NCI-H2196 (cell line): ENCODE data around the gene UBB.

ENCODE experiments used
- DNase-seq: peaks from one replicate; lab custom pipeline; 2025; ENCODE audit not compliant: unreplicated experiment; lab: John Stamatoyannopoulos, UW

Gene UBB

DNA sequence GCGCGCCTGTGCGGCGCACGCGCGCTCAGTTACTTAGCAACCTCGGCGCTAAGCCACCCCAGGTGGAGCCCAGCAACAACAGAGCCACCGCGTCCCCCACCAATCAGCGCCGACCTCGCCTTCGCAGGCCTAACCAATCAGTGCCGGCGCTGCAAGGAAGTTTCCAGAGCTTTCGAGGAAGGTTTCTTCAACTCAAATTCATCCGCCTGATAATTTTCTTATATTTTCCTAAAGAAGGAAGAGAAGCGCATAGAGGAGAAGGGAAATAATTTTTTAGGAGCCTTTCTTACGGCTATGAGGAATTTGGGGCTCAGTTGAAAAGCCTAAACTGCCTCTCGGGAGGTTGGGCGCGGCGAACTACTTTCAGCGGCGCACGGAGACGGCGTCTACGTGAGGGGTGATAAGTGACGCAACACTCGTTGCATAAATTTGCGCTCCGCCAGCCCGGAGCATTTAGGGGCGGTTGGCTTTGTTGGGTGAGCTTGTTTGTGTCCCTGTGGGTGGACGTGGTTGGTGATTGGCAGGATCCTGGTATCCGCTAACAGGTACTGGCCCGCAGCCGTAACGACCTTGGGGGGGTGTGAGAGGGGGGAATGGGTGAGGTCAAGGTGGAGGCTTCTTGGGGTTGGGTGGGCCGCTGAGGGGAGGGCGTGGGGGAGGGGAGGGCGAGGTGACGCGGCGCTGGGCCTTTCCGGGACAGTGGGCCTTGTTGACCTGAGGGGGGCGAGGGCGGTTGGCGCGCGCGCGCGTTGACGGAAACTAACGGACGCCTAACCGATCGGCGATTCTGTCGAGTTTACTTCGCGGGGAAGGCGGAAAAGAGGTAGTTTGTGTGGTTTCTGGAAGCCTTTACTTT, at the start of gene UBB:
TSS of gene UBB (plus strand) at position 452 of the 856 bp plus-strand sequence. CDS start 817 bp downstream, outside the sequence.
- peak; percentile 79 for DNase-seq

DNA sequence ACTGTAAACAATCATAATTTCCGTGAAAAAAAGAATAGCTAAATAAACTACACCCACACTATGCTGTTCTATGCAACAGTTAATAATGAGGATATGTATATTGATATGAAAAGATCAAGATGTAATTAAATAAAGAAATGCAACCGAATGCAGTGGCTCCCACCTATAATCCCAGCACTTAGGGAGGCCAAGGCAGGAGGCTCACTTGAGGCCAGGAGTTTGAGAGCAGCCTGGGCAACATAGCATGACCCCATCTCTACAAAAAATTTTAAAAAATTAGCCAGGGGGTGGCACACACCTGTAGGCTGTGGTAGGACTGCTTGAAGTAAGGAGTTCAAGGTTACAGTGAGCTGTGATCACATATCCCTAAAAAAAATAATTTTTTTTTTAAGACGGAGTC, 42.5 kb upstream of the UBB start:
- DNase-seq, result no peak

DNA sequence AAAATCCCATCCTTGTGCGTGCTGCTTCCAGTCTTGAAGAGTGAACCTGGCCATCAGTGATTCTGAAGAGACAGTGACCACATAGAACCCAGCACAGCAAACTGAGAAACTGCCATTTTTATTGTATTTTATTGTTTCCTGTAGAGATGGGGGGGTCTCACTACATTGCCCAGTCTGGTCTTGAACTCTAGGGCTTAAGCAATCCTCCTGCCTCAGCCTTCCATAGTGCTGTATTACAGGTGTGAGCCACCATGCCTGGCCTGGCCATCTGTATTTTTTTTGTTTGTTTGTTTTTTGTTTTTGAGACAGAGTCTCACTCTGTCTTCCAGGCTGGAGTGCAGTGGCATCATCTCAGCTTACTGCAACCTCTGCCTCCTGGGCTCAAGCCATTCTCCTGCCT, 41.5 kb upstream of the UBB start:
- DNase-seq, result no peak

DNA sequence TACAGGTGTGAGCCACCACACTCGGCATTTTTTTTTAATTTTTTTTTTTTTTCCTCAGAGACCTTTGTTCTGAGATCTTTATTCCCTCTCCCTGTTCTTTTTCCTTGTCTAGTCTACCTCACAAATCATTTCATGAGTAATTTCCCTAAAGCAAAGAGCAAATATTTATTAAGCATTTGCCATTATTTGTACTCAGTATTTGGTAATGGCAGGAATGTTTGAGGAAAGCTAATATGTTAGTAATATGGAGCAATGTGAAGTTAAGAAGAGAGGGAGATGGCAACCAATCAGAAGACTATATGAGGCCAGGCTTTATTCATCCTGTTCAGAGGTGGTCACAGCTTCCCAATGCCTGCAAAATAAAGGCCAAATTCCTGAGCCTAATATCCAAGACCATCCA, 40.9 kb upstream of the UBB start:
- no peak for DNase-seq

DNA sequence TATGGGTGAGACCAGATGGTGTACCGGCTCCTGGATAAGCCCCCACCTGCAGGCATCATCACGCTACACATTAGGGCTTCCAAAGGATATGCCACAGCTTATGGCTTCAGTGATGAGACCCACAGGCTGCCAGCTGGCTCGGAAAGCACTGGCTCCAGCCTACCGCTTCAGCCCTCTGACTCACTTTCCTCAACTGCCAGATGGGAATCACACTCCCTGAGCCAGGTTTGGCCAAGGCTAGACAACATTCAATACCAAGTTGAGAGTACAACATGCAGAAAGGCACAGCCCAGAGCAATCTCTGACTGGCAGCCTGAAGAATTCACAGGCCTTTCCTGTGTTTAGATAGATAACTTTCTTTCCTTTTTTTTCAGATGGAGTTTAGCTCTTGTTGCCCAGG, 37.9 kb upstream of the UBB start:
- DNase-seq, result no peak

DNA sequence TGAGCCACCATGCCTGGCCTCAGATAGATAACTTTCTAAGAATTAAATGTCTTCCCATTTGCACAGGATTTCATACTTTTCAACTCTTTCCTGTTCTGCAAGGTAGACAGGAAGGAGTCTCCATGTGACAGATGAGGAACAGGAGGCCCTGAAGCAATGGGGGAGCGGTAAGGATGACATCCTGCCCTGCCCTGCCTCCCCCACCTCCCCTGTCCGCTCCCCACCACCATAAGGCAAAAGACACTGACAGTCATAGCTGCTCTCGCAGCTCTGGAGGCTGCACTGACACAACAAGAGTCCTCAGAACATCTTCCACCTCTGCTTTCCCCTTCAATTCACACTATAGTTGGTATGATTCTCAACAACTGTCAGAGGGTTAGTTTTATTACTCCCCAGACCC, 37.3 kb upstream of the UBB start:
- DNase-seq, result no peak

DNA sequence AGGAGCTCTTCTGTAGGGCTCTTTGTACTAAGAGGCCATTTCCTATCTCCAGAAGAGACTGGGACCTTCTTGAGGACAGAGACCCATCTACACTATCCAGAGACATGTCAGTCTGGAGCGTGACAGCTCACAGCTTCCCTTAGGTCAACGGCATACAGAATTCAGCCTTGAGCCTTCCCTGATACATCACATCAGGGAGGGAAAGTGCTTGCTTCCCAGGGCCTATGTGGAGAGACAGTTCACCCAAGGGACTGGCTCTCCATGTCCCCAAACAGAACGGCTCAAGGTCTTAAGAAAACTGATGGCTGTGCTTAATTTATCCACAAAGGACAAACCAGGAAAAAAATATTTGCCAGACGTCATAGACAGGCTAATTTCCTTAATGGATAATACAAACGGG, 35.3 kb upstream of the UBB start:
- DNase-seq, result no peak

DNA sequence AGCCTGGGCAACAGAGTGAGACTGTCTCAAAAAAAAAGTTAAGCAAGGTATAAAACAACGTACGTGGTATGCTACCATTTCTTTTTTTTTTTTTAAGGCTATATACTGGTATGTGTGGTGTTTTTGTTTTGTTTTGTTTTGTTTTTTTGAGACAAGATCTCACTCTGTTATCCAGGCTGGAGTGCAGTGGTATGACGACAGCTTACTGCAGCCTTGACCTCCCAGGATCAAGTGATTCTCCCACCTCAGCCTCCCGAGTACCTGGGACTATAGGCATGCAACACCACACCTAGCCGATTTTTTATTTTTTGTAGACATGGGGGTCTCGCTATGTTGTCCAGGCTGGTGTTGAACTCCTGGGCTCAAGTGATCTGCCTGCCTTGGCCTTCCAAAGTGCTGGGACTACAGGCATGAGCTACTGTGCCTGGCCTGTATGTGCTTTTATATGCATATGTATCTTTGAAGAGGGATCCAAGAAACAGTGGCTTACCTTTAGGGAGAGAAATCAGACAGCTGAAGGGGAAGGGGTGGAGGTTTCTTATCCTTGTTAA, 34.1 kb upstream of the UBB start:
- DNase-seq, result no peak

DNA sequence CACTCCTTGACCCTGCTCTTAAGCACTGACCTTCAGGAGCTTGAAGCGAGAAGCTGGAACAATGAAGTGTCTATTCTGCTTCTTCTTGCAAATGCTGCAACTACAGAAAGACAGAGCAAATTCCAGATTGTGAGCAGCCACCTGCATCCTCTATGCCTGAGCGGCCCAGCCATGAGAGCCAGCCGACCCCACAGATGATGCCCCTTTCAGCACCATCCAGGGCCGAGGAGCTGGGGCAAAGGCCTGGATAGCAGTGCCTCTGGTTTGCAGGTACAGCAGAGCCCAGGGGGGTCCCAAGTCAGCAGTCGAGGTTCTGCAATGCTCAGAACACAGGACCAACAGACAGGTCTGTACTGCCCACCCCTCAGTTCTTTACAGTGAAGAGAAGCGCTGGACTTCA, 32.3 kb upstream of the UBB start:
- no peak for DNase-seq

DNA sequence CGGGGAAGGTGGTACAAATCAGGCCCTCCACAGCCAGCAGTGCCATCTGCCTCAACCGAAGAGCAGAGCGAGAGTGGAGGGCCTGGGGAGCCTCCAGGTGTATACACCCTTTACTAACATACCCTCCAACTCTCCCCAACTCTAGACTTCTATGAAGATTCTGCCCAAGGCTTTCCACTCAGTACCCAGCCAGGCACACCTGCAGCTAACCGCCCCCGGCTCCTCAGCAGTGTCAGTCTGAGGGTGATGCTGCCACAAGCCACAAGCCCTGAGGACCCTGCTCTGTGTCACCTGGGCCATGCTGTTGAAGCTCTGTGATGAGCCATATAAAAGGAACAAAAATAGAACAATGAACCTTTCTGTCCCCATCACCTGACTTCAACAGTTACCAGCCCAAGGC, 31.5 kb upstream of the UBB start:
- DNase-seq, result no peak

DNA sequence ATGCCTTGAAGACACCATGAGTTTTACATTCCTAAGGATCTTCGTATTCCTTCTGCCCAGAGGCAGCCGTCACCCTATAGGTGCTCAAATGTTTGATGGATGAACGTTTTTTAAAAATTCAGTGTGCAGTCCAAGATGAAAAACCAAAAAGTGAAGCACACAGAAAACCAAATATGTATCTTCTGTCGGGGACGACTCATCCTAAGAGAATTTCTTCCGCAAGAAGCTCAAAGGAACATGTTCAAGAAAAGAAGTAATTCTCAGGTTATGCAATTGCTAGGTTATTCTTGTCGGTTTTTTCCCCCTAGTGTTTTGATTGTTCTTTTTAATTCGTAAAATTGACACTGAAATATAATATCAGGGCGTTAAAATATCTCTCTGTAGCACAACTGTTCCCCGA, 29.1 kb upstream of the UBB start:
- DNase-seq, result no peak

DNA sequence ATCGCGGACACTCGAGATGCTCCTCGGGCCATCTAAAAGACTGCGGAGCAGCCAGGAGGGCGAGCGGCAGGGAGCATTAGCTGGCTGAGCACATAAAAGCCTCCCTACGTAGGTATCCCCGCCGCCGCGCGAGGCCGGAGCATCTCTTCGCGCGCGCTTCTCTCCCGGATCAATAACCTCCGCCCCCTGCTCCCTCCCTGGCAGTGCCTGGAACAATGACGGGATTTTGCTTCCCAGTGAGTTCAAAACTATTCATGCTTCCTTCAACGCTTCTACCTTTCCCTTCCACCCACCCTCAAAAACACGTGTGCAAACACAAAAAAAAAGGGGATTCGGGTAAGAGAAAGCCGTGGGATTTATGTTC, 28.6 kb upstream of the UBB start:
- peak; percentile 19 for DNase-seq

DNA sequence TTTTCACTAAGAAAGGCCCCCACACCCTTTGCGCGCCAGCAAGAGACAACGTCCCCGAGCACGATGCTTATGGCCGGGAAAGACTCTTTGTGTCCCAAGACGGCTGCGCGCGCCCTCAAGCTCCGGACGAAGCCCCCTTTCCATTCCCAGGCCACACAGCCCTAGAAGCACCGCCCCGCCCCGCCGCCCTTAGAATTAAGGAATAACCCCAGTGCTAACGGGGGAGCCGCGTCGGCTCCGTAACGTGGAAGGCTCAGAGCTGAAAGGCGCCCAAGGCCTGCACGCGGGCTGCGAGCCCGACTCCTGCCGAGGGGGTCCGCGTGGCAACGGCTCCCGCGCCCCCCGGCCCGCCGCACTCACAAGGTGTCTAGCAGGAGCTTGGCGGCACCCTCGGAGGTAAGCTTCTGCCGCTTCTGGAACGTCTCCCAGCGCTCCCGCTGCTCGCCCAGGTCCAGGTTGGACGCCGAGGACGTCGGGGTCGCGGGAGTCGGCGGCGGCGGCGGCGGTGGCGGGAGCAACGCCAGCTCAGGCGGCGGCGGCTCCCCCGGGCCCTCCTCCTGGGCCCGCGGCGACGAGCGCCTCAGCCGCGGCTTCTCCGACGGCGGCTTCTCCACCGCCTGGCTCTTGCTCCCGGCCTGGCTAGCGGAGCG, 28.1 kb upstream of the UBB start:
- no peak for DNase-seq

DNA sequence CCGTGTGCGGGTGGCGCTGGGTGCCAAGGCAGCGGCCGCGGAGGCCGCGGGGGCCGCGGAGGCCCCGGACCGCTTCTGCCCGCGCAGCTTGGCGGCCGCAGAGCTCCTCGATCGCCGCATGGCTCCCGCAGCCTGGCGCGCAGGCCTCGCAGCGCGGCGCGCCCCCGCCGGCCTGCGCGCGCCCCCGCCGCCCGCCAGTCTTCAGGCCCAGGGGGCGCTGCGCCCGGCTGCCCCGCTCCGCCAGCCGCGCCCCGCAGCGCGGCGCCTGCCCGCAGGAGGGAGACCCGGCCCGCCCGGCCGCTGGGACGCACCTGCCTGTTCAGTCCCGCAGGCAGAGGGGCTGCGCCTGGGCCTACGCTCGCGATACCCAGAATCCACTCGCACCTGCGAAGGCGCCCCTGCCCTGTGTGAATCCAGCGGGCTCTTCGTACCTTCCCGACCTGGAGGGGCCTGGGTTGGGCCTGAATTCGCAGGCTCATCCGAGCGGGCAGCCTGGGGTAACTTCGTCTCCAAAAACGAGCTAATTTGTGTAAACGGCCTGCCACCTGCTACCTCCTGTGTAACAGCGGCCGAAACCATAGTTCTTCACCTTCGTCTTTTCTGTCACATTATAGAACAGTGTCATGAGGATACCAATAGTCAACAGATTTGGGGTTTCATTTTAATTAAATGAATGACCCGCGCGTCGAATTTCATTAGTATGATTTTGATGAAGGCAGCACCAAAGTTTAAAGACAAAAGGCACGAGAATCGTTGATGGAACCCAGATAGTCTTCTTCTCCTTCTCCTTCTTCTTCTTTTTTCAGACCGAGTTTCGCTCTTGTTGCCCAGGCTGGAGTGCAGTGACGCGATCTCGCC, 27.3 kb upstream of the UBB start, which contains the start of gene CENPV:
TSS of gene CENPV (minus strand) at position 153 of the 858 bp plus-strand sequence. CDS start at position 120, 33 bp downstream.
- DNase-seq, result peak; percentile 32

DNA sequence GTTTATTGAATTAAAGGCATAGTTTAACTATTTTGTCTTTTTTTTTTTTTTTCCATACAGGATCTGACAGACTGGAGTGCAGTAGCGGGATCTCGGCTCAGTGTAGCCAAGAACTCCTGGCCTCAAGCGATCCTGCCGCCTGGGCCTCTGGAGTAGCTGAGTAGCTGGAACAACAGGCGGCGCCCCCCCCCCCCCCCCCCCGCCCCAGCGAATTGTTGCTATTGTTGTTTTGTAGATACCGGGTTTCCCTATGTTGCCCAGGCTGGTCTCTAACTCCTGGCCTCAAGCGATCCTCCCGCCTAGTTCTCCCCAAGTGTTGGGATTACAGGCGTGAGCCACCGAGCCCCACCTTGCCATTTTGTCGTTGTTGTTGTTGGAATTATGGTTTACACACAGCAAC, 26.3 kb upstream of the UBB start:
- no peak for DNase-seq

DNA sequence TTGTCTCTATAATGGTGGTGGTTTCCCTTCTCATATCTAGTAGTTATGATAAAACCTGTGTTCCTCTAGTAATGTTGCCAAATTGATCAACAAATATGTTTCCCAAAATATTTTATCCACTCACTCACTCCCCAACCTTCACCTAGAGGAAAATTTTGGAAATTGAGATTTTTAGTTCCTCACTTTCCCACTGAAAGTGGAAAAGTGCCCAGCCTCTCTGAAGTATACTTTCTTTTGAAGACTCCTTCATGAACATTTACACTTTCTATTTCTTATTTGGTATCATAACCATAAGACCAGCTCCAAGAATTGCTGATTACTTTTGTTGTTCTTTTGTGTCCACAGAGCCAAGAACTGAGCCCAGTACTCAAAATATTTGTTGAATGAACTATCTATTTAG, 22.5 kb upstream of the UBB start:
- DNase-seq, result no peak

DNA sequence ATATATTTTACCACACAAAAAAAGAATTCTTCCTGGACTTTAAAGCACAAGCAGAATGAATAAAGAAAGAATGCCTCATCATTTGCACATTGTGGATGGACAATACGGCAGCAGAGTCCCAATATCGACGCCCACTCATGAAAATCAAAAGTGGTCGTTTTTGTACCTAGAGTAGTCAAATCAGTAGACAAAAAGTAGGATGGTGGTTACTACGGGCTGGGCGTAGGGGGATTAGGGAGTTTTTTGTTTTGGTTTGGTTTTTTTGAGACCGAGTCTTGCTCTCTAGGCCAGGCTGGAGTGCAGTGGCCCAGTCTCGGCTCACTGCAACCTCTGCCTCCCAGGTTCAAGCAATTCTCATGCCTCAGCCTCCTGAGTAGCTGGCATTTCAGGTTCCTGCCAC, 19.0 kb upstream of the UBB start:
- no peak for DNase-seq

DNA sequence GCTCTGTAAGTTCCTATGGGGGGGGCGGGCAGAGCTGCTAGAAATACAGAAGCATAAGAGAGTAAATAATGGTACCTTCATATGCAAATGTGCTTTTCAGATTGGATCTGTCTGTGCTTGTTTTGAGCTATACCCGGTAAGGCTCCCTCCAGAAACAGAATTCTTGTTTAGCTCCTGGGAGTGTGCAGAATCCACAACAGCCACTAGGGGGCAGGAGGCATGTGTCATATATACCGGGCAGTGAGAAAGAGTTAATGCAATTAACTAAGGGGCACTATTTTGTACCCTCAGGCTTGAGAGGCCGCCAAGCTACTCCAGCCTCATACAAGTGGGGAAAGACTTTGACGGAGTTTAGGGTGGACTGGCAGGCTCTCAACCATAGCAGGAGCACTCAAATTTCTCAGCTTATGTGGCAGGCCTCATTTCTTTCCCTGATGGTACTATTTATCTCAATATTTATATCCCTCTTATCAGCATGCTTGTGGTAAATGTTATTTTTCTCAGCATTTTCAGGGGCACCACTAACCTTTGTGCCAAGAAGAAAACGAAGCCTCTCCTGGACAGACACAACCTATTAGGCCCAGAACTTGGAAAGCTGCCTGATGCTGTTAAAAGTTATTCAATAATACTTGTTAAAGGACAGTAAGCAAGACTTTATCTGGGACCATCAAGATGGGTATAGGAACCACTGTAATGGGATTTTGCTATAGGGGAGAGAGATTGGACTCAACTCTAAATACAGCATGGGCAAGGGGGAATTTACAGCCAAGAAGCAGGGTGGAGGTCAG, 16.9 kb upstream of the UBB start:
- peak; percentile 58 for DNase-seq

DNA sequence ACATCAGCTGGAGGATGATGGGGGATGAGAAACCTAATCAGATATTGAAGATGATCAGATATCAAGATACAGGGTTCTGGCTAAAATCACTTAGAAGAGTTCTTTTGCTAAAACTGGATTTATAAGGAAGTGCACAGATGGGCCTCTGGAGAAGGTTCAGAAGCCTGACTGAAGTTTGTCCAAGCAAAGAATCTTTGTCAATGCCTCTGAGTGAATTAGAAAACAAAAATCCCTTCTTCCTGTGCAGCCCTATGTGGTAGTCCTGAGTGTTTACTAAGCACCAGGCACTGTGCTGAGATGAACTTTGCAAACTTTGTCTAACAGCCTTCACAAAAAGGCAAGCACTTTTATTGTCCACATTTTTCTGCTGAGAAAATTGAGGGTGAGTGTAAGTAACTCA, 16.3 kb upstream of the UBB start:
- DNase-seq, result no peak

DNA sequence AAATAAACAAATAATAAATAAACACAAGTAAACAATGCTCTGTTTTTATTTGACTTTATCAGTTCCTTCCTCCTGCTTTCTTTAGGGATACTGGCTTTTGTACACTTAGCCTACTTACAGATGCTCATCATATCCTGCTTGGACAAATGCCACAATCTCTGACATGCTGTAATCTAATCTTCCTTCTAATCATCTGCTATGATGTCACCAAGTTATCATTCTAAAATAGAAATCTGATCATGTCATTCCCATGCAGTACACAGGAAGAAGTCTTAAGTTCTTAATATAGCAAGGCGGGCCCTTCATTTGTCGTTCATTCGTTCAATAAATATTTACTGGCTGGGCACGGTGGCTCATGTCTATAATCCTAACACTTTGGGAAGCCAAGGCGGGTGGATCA, 9.1 kb upstream of the UBB start:
- DNase-seq, result peak; percentile 65
